GM18505 (cell line): Measurements from ENCODE around the gene OPCML.

Experiments
- ATAC-seq: cut with Tn5 transposase; IDR thresholded peaks from one replicate; pipeline ENCODE4 v1.9.1; 2021; ENCODE audit not compliant: unreplicated experiment
- POLR2A ChIP-seq: IDR thresholded peaks from 4 replicates; pipeline ENCODE4 v1.6.1; 2011; ENCODE audit warnings: borderline replicate concordance; ENCODE audit not compliant: insufficient read depth, insufficient read length; ENCODE audit errors: extremely low read depth

The OPCML gene

GRCh38 chr11:132632641-132633124, 899.6 kb downstream of the OPCML start:
- ATAC-seq, result no peak
- no peak for TF ChIP-seq POLR2A

- ATAC-seq, result no peak
- no peak for TF ChIP-seq POLR2A
Measured at GRCh38 chr11:132631989-132632388, 900.3 kb downstream of the OPCML start.

- no peak for ATAC-seq
- no peak for TF ChIP-seq POLR2A
Measured at GRCh38 chr11:132627981-132628380, 904.3 kb downstream of the OPCML start.

DNA sequence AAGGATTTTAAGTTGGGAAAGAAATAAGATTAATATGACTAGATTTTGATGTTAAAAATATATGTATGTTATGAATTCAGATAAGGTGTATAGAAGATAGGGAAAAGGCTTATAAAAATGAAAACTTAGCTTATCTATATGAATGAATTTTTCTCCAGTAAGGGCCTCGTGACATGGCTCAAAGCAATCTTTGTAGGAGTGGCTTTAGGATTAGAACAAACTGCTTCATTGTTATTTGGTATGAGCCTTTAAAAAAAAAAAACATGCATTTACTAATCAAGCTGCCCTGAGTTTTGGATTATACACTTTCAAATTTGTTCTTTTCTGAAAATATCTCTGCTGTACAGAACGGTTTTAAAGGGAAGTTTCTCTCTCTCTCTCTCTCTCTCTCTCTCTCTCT, 905.9 kb downstream of the OPCML start:
- TF ChIP-seq POLR2A, result no peak
- ATAC-seq, result no peak

GRCh38 chr11:132623511-132623910, 908.8 kb downstream of the OPCML start:
- ATAC-seq, result no peak

GRCh38 chr11:132621976-132622580, 910.2 kb downstream of the OPCML start:
- no peak for TF ChIP-seq POLR2A
- no peak for ATAC-seq

More at GRCh38 chr11:132623511-132623910, 908.8 kb downstream of the OPCML start:
- no peak for TF ChIP-seq POLR2A

- ATAC-seq, result no peak
- no peak for TF ChIP-seq POLR2A
Measured at GRCh38 chr11:132620423-132620822, 911.9 kb downstream of the OPCML start.

- no peak for ATAC-seq
- TF ChIP-seq POLR2A, result no peak
Measured at GRCh38 chr11:132610791-132611190, 921.5 kb downstream of the OPCML start.

- no peak for TF ChIP-seq POLR2A
- no peak for ATAC-seq
Measured at GRCh38 chr11:132610216-132610615, 922.1 kb downstream of the OPCML start.

GRCh38 chr11:132607575-132607974, 924.7 kb downstream of the OPCML start:
- TF ChIP-seq POLR2A, result no peak
- no peak for ATAC-seq

- TF ChIP-seq POLR2A, result no peak
- no peak for ATAC-seq
Measured at GRCh38 chr11:132605825-132606570, 926.3 kb downstream of the OPCML start.

DNA sequence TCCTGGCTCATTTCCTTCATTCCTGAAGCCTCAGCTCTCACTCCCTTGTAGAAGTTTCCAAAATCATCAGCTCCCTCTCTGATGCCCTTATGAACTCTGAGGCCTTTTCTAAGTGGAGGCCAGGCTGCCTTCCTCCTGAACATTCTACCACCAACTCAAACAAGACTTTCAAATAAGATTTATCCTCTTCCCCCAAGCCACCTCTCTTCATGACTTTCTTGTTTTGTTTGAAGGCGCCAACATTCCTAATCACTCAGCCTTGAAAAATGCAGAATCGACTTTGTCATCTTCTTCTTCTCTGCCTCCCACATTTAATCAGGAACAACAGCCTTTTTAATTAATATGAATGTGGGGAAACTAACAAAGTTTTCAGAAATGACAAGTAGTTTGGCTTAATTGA, 927.9 kb downstream of the OPCML start:
- no peak for TF ChIP-seq POLR2A
- ATAC-seq, result no peak

DNA sequence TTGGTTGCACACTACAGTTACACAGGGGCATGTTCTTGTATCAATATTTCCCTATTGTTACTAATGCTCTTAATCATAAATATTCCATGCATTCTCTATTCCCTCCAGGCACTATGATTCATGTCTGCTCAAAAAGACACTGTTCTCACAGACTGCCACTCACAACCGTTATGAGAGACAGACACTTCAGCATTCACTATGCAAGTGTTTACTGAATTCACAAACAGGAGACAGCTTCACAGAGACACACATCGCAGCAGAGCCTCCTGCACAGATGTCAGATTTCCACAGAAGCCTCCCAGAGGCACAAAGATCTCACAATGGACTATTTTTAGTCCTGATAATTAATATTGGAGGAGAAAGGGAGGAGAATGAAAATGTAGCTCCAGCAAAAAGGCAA, 930.4 kb downstream of the OPCML start:
- TF ChIP-seq POLR2A, result no peak
- no peak for ATAC-seq

DNA sequence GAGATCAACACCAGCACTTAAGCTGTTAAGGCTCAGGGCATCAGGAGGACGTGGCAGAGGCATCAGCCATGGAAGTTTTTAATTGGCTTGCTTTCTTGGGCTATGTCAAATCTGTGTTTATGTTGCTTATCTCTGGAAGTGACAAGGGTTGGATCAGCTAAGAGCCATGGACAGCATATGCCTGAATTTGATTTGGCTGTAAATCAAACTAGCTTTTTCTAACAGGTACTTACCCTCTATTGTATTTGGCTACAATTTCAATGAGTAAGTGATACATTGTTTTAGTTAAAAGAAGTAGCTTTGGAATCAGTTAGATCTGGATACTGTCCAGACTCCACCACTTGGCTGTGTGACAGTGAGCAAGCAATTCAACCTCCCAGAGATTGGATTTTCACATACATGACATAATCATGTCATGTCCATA, 936.6 kb downstream of the OPCML start:
- TF ChIP-seq POLR2A, result no peak
- ATAC-seq, result no peak
